ENCODE measurements around the gene VPS45.

VPS45 gene

GRCh38 chr1:150126811-150127210 lies 59.2 kb downstream of the VPS45 start:
- Histone ChIP-seq H3K4me1 (ENCODE audit: insufficient read depth, low read length) (no peaks in the 10 kb centered on the region), H3K36me3 (ENCODE audit: insufficient read depth, low read length) (peaks cover 4% of the 10 kb centered on the region; the same call in 1 of the 2 replicates)
- TF ChIP-seq EZH2 (IDR thresholded peaks at IDR 0.05; ENCODE audit: borderline replicate concordance, low read depth, low read length, severe bottlenecking): no peak

GRCh38 chr1:150127464-150127863 lies 59.9 kb downstream of the VPS45 start:
- H3K27ac ChIP-seq (ENCODE audit: low read length): no peak overlapping the region
- H3K4me2 ChIP-seq (ENCODE audit: insufficient read depth, low read length): no peak overlapping the region

More at GRCh38 chr1:150126811-150127210, 59.2 kb downstream of the VPS45 start:
- Histone ChIP-seq H4K20me1 (ENCODE audit: insufficient read depth, low read length) (no peaks in the 10 kb centered on the region), H3K4me2 (ENCODE audit: insufficient read depth, low read length) (no peak overlapping the region), H3K27me3 (ENCODE audit: insufficient read depth, low read length, poor library complexity) (no peaks in the 10 kb centered on the region), H3K9ac (ENCODE audit: low read depth, low read length) (no peak overlapping the region), H2AFZ (ENCODE audit: low read depth, low read length) (no peak overlapping the region), H3K79me2 (ENCODE audit: insufficient read depth, low read length) (no peaks in the 10 kb centered on the region), H3K27ac (ENCODE audit: low read length) (no peak overlapping the region), H3K4me3 (ENCODE audit: low read depth in 1 of 2, low read length in 2 of 2) (no peak overlapping the region), H3K9me3 (ENCODE audit: insufficient read depth, low read length, severe bottlenecking) (no peaks in the 10 kb centered on the region)
- ATAC-seq (ENCODE audit: insufficient read depth, low read depth) (no peak), DNase-seq (no peak)

GRCh38 chr1:150127868-150128267 lies 60.3 kb downstream of the VPS45 start:
- no peak for ATAC-seq (ENCODE audit: insufficient read depth, low read depth)
- Histone ChIP-seq H3K4me1 (ENCODE audit: insufficient read depth, low read length) (no peaks in the 10 kb centered on the region), H3K9me3 (ENCODE audit: insufficient read depth, low read length, severe bottlenecking) (no peaks in the 10 kb centered on the region), H3K9ac (ENCODE audit: low read depth, low read length) (no peak overlapping the region), H2AFZ (ENCODE audit: low read depth, low read length) (no peak overlapping the region), H3K36me3 (ENCODE audit: insufficient read depth, low read length) (peaks cover 4% of the 10 kb centered on the region; the same call in 1 of the 2 replicates), H3K27ac (ENCODE audit: low read length) (no peak overlapping the region), H3K79me2 (ENCODE audit: insufficient read depth, low read length) (no peaks in the 10 kb centered on the region), H3K4me2 (ENCODE audit: insufficient read depth, low read length) (no peak overlapping the region), H4K20me1 (ENCODE audit: insufficient read depth, low read length) (no peaks in the 10 kb centered on the region), H3K27me3 (ENCODE audit: insufficient read depth, low read length, poor library complexity) (no peaks in the 10 kb centered on the region), H3K4me3 (ENCODE audit: low read depth in 1 of 2, low read length in 2 of 2) (no peak overlapping the region)
- TF ChIP-seq CTCF (IDR thresholded peaks at IDR 0.05; ENCODE audit: borderline replicate concordance, extremely low read depth, low read length, poor library complexity, severe bottlenecking): no peak
- TF ChIP-seq EZH2 (IDR thresholded peaks at IDR 0.05; ENCODE audit: borderline replicate concordance, low read depth, low read length, severe bottlenecking): no peak
- DNase-seq: no peak

More at GRCh38 chr1:150127464-150127863, 59.9 kb downstream of the VPS45 start:
- DNase-seq (no peak), ATAC-seq (ENCODE audit: insufficient read depth, low read depth) (no peak)
- no peak for TF ChIP-seq CTCF (IDR thresholded peaks at IDR 0.05; ENCODE audit: borderline replicate concordance, extremely low read depth, low read length, poor library complexity, severe bottlenecking)
- TF ChIP-seq EZH2 (IDR thresholded peaks at IDR 0.05; ENCODE audit: borderline replicate concordance, low read depth, low read length, severe bottlenecking): no peak
- H3K79me2 ChIP-seq (ENCODE audit: insufficient read depth, low read length): no peaks in the 10 kb centered on the region
- H3K36me3 ChIP-seq (ENCODE audit: insufficient read depth, low read length): peaks cover 4% of the 10 kb centered on the region; the same call in 1 of the 2 replicates
- no peaks in the 10 kb centered on the region for H4K20me1 ChIP-seq (ENCODE audit: insufficient read depth, low read length)
- H3K27me3 ChIP-seq (ENCODE audit: insufficient read depth, low read length, poor library complexity): no peaks in the 10 kb centered on the region
- no peaks in the 10 kb centered on the region for H3K9me3 ChIP-seq (ENCODE audit: insufficient read depth, low read length, severe bottlenecking)
- H3K4me3 ChIP-seq (ENCODE audit: low read depth in 1 of 2, low read length in 2 of 2): no peak overlapping the region
- no peaks in the 10 kb centered on the region for H3K4me1 ChIP-seq (ENCODE audit: insufficient read depth, low read length)
- H3K9ac ChIP-seq (ENCODE audit: low read depth, low read length): no peak overlapping the region
- H2AFZ ChIP-seq (ENCODE audit: low read depth, low read length): no peak overlapping the region

- Histone ChIP-seq H3K4me3 (ENCODE audit: low read depth in 1 of 2, low read length in 2 of 2) (no peak overlapping the region), H3K27me3 (ENCODE audit: insufficient read depth, low read length, poor library complexity) (no peaks in the 10 kb centered on the region), H3K9me3 (ENCODE audit: insufficient read depth, low read length, severe bottlenecking) (no peaks in the 10 kb centered on the region), H3K4me2 (ENCODE audit: insufficient read depth, low read length) (no peak overlapping the region), H3K4me1 (ENCODE audit: insufficient read depth, low read length) (no peaks in the 10 kb centered on the region), H4K20me1 (ENCODE audit: insufficient read depth, low read length) (no peaks in the 10 kb centered on the region), H3K79me2 (ENCODE audit: insufficient read depth, low read length) (no peaks in the 10 kb centered on the region), H3K9ac (ENCODE audit: low read depth, low read length) (no peak overlapping the region), H2AFZ (ENCODE audit: low read depth, low read length) (no peak overlapping the region), H3K27ac (ENCODE audit: low read length) (no peak overlapping the region), H3K36me3 (ENCODE audit: insufficient read depth, low read length) (peaks cover under 1% of the 10 kb centered on the region; the same call in 1 of the 2 replicates)
- TF ChIP-seq CTCF (IDR thresholded peaks at IDR 0.05; ENCODE audit: borderline replicate concordance, extremely low read depth, low read length, poor library complexity, severe bottlenecking) (no peak), EZH2 (IDR thresholded peaks at IDR 0.05; ENCODE audit: borderline replicate concordance, low read depth, low read length, severe bottlenecking) (no peak)
- DNase-seq (no peak), ATAC-seq (ENCODE audit: insufficient read depth, low read depth) (no peak)
These were observed 64.8 kb downstream of the VPS45 start for GRCh38 chr1:150132372-150132771.
